HG03354 (cell line): ENCODE results near the gene MRPL28.
A peak's percentile ranks its signal among the peaks of the same experiment; 100 is the strongest.
"Not testable (repeated sequence)": the region's sequence is repeated elsewhere in the genome, so short reads cannot be mapped to it uniquely, and the experiment has no call there.

ENCODE experiments used
- ATAC-seq: cut with Tn5 transposase; IDR thresholded peaks from one replicate; pipeline ENCODE4 v1.9.1; 2021; ENCODE audit warnings: mild to moderate bottlenecking; ENCODE audit not compliant: unreplicated experiment, poor library complexity, severe bottlenecking

Gene MRPL28

GRCh38 chr16:370443-370842, at the start of gene MRPL28:
Gene MRPL28, minus strand, starts transcription at chr16:370538. Its CDS starts 320 bp downstream, at chr16:370218.
- ATAC-seq = peak; percentile 88

DNA sequence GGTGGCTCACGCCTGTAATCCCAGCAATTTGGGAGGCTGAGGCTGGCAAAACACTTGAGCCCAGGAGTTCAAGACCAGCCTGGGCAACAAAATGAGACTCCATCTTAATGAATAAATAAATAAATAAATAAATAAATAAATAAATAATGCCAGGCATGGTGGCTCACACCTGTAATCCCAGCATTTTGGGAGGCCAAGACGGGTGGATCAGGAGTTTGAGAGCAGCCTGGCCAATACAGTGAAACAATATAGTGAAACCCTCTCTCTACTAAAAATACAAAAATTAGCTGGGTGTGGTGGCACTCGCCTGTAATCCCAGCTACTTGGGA, 44.8 kb upstream of the MRPL28 start:
- ATAC-seq = not testable (repeated sequence)

DNA sequence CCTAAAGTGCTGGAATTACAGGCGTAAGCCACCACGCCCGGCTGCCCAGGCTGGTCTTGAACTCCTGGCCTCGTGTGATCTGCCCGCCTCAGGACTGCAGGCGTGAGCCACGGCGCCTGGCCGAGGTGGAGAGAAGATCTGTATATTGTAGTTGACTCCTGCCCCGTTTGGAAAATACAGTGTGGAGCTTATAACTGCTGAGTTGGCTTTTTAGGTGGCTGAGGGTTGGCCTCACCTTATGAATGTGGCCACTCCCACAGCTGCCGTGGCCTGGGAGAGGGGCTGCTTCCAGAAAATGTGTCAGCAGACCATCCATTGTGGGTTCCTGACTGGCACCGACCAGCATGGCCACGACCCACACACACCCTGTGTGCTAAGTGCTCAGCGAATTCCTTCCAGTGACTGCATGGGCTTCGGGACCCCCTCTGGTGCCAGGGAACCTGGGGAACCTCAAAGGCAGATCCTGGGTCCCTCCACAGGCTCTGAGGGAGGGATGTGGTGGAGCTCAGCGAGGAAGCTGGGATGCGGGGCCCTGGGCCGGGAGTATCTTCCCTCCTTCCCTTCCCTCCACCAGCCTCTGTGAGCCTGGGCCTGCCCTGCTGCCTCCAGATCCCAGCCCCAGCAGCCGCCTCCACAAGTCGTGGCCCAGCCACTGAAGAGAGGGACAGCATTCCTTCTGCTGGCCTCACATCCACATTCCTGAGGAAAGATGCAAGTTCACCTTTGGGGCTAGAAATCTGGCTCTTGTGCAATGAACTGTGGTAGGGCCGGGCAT, 44.2 kb upstream of the MRPL28 start:
- no peak for ATAC-seq

DNA sequence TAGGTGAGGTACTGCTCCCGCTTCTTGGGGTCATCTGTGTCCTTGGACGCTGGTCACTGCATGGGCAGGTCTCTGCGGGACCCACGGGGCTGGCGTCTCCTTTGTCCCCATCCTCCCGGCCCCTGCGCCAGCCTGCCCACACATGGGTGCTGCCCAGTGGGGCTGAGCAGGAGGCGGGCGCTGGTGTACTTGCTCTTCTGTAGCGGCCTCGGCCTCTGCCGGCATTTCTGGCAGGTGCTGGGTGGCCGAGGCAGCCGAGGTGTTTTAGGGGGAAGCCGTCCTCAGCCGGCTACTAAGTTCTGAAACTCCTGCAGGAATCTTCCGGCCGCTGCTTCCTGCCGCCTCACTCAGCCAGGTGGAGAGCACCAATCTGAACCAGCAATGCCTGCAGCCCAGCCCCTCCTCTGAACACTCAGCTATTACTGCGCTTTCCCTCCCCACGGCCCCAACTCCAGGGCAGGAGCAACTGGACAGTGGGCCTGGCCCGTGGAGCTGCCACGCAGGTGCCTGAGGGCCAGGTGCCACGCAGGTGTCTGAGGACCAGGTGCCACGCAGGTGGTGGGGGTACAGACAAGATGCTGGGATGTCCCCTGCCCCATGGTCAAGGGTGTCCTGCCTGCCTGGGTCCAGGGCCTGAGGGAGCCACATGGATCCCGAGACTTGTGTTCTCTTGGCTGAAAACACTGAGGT, 41.4 kb upstream of the MRPL28 start:
- ATAC-seq = no peak

GRCh38 chr16:410516-411178, 40.3 kb upstream of the MRPL28 start:
- ATAC-seq = no peak

DNA sequence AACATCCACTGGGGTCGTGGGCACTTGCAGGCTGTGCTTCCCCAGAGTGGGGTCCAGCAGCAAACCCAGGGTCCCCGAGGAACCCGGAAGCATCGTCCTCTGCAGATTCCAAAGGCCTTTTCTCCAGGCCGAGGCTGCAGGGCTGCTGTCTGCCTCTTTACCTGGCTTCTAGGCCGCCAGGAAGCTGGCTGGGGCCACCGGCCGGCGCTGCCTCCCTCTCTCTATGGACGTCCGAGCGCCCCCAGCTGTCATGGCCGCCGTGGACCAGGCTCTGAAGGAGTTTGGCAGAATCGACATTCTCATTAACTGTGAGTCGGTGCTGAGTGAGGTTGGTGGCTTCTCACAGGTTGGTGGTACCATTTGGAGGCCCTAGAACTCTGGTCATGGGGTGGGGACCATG, 36.9 kb upstream of the MRPL28 start:
- no peak for ATAC-seq

DNA sequence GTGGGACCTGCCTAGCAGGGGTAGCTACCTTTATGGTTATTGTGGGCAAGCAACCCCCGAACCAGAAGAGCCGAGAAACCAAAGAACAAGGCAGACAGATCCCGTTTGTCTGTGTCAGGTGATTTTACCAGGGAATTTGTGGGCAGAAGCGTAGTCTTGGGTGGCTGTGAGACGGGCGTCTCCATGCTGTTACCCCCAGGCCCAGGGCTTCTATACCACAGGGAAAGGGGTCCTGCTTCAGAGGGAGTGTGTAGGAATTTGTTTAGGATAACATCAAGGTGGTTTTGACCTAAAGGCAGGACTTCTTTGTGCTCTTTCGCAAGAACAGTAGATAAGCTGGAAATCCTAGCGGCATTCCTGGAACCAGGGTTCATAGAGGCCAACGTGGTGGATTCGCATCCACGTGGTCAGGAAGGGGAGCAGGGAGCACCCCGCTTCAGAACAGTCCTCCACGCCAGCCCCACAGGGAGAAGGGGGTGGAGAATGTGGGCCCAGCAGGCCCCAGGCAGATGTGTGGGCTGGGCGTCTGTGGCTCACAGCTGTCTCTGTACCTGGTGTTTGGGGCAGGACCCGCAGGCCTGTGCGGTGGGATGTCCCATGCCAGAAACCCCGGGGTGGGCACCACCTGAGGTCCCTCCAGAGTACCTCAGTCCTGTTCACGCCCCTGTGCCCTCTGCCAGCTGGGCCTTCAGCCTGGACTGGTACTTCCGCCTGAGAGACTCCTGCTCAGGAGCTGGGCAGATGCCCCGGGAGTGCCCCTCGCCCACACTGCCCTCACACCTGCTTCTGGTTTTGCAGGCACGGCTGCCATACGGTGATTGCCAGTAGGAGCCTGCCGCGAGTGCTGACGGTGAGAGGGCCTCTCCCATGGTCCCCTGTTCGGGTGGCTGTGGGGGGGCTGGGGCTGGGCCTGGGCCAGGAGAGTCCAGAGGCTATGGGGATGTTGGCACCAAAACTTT, 35.5 kb upstream of the MRPL28 start:
- ATAC-seq = no peak

GRCh38 chr16:404971-405486, 34.7 kb upstream of the MRPL28 start:
- no peak for ATAC-seq

DNA sequence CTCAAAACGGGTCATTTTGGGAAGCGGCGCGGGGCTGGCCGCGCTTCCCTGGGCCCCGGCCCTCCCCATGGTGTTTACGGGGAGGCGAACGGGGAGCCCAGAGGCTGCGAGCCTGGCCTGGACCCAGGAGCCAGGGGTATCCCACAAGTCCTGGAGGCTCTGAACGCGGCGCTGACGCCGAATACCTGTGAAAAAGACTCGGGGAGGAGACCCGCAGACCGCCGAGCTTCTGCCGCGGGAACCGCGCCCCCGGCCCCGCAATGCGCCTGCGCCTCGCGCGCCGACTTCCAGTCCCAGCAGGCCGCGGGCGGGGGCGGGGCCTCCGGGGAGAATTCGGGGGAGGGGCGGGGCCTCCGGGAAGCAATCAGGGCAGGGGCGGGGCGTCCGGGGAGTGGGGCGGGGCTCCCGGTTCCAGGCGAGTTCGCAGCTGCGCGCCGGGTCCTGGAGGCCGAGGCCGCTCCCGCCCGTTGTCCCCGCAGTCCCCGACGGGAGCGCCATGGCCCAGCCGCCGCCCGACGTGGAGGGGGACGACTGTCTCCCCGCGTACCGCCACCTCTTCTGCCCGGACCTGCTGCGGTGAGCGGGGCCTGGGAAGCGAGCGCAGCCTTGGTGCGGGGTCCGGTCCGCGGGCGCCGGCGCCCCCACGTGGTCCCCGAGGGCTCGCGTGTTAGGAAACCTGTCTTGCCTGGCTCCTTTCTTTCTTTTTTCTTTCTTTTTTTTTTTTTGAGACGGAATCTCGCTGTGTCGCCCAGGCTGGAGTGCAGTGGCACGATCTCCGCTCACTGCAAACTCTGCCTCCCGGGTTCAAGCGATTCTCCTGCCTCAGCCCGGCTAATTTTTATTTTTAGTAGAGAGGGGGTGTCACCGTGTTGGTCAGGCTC, 31.4 kb upstream of the MRPL28 start, which contains the start of gene DECR2:
Gene DECR2 (plus strand): TSS at position 418 of the 881 bp plus-strand sequence. CDS start 79 bp downstream, at position 497.
- peak; percentile 56 for ATAC-seq

DNA sequence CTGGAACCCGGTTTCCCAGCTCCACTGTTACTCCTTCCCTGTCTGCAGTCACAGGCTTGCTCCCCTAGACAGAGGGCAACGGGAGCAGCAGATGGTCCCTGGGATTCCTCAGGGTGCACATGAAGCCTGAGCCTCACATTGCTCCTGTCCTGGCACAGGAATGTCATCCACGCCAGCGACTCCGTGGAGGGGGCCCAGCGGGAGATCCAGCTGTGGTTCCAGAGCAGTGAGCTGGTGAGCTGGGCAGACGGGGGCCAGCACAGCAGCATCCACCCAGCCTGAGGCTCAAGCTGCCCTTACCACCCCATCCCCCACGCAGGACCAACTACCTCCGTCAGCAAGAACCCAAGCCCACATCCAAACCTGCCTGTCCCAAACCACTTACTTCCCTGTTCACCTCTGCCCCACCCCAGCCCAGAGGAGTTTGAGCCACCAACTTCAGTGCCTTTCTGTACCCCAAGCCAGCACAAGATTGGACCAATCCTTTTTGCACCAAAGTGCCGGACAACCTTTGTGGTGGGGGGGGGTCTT, 29.8 kb upstream of the MRPL28 start:
- no peak for ATAC-seq

- ATAC-seq = no peak
Observed at GRCh38 chr16:399340-400019, 29.1 kb upstream of the MRPL28 start.

DNA sequence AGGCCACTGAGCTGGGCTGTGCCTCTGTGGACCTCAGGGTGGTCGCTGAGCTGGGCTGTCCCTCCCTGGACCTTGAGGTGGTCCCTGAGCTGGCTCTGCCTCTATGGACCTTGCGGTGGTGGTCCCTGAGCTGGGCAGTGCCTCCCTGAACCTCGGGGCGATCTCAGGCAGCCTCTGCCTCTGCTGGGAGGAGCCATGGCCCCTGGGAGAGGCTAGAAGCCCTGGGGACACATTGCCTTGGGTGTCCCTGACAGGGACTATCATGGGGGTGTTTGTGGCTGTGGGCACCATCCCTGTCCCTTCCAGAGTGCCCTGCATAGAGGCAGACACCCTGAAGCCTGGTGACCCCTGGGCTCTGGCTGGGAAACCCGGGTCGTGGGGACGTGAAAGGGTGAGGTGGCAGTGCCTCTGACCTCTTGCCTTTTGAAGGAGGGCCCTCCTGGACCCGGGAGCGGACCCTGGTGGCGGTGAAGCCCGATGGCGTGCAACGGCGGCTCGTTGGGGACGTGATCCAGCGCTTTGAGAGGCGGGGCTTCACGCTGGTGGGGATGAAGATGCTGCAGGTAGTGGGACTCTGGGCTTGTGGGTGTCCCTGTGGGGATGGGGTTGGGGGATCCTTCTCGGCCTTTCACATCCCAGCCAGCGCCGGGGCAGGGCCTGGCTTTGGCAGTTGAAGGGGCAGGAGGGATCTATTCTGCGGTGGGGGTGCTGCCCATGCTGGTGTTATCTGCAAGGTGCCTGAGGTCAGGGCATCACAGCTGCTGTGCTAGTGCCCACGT, 28.4 kb upstream of the MRPL28 start:
- no peak for ATAC-seq

GRCh38 chr16:397736-398332, 27.5 kb upstream of the MRPL28 start:
- ATAC-seq = no peak

DNA sequence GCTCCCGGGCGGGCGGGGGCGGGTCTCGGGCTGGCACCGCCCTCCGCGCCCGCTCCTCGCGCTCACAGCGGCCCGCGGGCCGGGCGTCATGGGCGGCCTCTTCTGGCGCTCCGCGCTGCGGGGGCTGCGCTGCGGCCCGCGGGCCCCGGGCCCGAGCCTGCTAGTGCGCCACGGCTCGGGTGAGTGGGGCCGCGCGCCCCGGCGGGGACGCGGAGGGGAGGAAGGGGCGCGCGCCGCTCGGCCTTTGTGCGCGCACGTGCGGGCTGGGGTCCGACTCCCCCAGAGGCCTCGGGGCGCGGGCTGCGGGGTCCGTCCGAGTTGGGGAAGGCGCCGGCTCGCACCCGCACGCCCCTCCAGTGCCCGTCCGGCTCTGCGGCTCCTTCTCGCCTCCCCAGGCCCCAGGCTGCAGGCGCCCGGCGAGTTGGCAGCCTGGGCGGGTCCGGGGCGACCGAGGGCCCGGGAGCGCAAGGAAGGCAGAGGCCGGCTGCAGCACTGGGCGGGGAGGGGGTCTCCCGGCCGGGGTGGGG, 26.9 kb upstream of the MRPL28 start, which contains the start of gene NME4:
Gene NME4 (plus strand): TSS at position 65 of the 527 bp plus-strand sequence. CDS start 24 bp downstream, at position 89.
- no peak for ATAC-seq

DNA sequence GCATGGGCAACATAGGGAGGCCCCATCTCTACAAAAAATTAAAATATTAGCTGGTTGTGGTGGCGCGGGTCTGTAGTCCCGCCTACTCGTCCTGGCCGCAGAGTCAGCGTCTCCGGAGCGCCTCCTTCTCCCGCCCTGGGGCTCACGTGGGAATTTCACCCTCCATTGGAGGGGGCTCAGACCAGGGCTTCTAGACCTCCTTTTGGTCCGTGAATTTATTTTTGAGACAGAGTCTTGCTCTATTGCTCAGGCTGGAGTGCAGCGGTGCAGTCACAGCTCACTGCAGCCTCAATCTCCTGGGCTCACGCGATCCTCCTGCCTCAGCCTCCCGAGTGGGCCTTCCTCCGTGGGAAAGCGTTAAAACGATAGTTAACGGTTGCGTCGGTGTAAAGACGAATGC, 26.3 kb upstream of the MRPL28 start:
- no peak for ATAC-seq

DNA sequence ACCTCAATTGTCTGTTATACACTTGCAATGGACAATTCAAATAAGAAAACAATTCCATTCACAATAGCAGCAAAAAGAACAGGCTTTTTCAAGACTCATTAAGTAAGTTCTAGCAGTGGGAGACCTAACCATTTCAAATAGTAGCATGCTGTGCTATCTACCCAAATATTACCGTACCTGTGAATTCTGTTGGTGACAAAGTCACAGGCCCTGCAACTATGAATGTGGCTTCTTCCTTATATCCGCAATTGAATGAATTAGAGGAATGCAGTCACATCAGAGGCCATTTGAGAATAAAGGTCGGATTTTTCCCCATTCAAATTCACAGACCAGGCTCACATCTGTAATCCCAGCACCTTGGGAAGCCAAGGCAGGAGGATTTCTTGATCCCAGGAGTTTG, 25.9 kb upstream of the MRPL28 start:
- no peak for ATAC-seq
